Bronchial epithelial cell (primary cell): Measurements from ENCODE around the gene SSC5D. TPM values are rescaled to one million over a fixed set of nuclear protein-coding genes. Genes with fewer than 3 reads are reported as not detected.

Experiments used
- DNase-seq: peaks from one replicate; pipeline ENCODE4 v3.0.0-alpha.2; 2010; ENCODE audit warnings: low read depth
- FAIRE-seq: peaks from 2 replicates; lab custom pipeline; 2011; peaks lifted over from hg19 to GRCh38; lab: Jason Lieb, UNC
- H3K27me3 ChIP-seq: 2 replicates; pipeline ENCODE4 v1.5.1; 2011; ENCODE audit warnings: low read length; ENCODE audit not compliant: control insufficient read depth, insufficient read depth
- H3K36me3 ChIP-seq: 2 replicates; pipeline ENCODE4 v1.5.1; 2011; ENCODE audit warnings: low read length; ENCODE audit not compliant: control insufficient read depth, insufficient read depth
- H3K4me3 ChIP-seq: 2 replicates; pipeline ENCODE4 v1.5.1; 2011; ENCODE audit warnings: mild to moderate bottlenecking, low read depth, low read length, control low read depth
- CTCF ChIP-seq: IDR thresholded peaks from 2 replicates; pipeline ENCODE4 v1.5.1; 2011; ENCODE audit warnings: mild to moderate bottlenecking, moderate library complexity, low read length, control low read depth, inconsistent platforms; ENCODE audit not compliant: insufficient read depth, severe bottlenecking
- total RNA-seq: library from RNA; depleted of rRNA; stranded (reverse); fragments of >200 nt; gene quantifications from 2 replicates; pipeline ENCODE4 v1.2.1, GENCODE V29; 2014

SSC5D gene
- total RNA-seq, 1 donor from 2014 or later: under 0.01 TPM

- DNase-seq (no peak), FAIRE-seq (peak; percentile 47)
- TF ChIP-seq CTCF: no peak
- Histone ChIP-seq H3K36me3 (no peaks in the 10 kb centered on the region), H3K27me3 (no peaks in the 10 kb centered on the region), H3K4me3 (no peak overlapping the region)
Observed at GRCh38 chr19:55465460-55466240, 22.6 kb upstream of the SSC5D start.

GRCh38 chr19:55466241-55466614 is 22.0 kb upstream of the SSC5D start:
- no peaks in the 10 kb centered on the region for H3K36me3 ChIP-seq

GRCh38 chr19:55467236-55468053 is 20.8 kb upstream of the SSC5D start:
- Histone ChIP-seq H3K4me3 (no peak overlapping the region), H3K36me3 (no peaks in the 10 kb centered on the region), H3K27me3 (no peaks in the 10 kb centered on the region)
- no peak for FAIRE-seq
- no peak for DNase-seq
- peak; percentile 95 for TF ChIP-seq CTCF

More at GRCh38 chr19:55466241-55466614, 22.0 kb upstream of the SSC5D start:
- Histone ChIP-seq H3K27me3 (no peaks in the 10 kb centered on the region), H3K4me3 (no peak overlapping the region)
- no peak for TF ChIP-seq CTCF
- no peak for DNase-seq
- FAIRE-seq: no peak

GRCh38 chr19:55468054-55468393 is 20.2 kb upstream of the SSC5D start:
- DNase-seq: no peak
- H3K36me3 ChIP-seq: no peaks in the 10 kb centered on the region
- no peak for FAIRE-seq

GRCh38 chr19:55471266-55471665 is 17.0 kb upstream of the SSC5D start:
- TF ChIP-seq CTCF: no peak
- FAIRE-seq: no peak
- no peak for DNase-seq
- Histone ChIP-seq H3K4me3 (no peak overlapping the region), H3K36me3 (no peaks in the 10 kb centered on the region), H3K27me3 (no peaks in the 10 kb centered on the region)

More at GRCh38 chr19:55468054-55468393, 20.2 kb upstream of the SSC5D start:
- TF ChIP-seq CTCF: no peak
- no peaks in the 10 kb centered on the region for H3K27me3 ChIP-seq
- H3K4me3 ChIP-seq: no peak overlapping the region
